Measurements from ENCODE around the gene ARPP21.
"Not testable (repeated sequence)": the region's sequence is repeated elsewhere in the genome, so short reads cannot be mapped to it uniquely, and the experiment has no call there.

ARPP21 gene

GRCh38 chr3:35782355-35782754, 143.0 kb downstream of the ARPP21 start:
- DNase-seq, result no peak

GRCh38 chr3:35784169-35784568, 144.8 kb downstream of the ARPP21 start:
- DNase-seq, result no peak

- DNase-seq, result no peak
These were observed 146.0 kb downstream of the ARPP21 start for GRCh38 chr3:35785234-35785888.

- no peak for DNase-seq
These were observed 148.6 kb downstream of the ARPP21 start for GRCh38 chr3:35787936-35788335.

- DNase-seq, result no peak
These were observed 149.9 kb downstream of the ARPP21 start for GRCh38 chr3:35789042-35789831.

GRCh38 chr3:35790764-35791163, 151.4 kb downstream of the ARPP21 start:
- no peak for DNase-seq

GRCh38 chr3:35793667-35794066, 154.3 kb downstream of the ARPP21 start:
- no peak for DNase-seq

- DNase-seq, result no peak
These were observed 161.7 kb downstream of the ARPP21 start for GRCh38 chr3:35800960-35801459.

GRCh38 chr3:35814531-35814930, 175.2 kb downstream of the ARPP21 start:
- no peak for DNase-seq

GRCh38 chr3:35815796-35816195, 176.5 kb downstream of the ARPP21 start:
- not testable (repeated sequence) for DNase-seq

GRCh38 chr3:35817216-35817615, 177.9 kb downstream of the ARPP21 start:
- DNase-seq, result no peak

- no peak for DNase-seq
These were observed 192.8 kb downstream of the ARPP21 start for GRCh38 chr3:35832140-35832571.

All from CD4-positive, alpha-beta T cell treated with Interleukin-21 for 1 hour (primary cell).